Measurements from ENCODE around the gene CNIH4. TPM values are rescaled to one million over a fixed set of nuclear protein-coding genes. Genes with fewer than 3 reads are reported as not detected.
"Not testable (repeated sequence)": the region's sequence is repeated elsewhere in the genome, so short reads cannot be mapped to it uniquely, and the experiment has no call there.

The CNIH4 gene
- total RNA-seq, result 45.4 to 55.8 TPM (median 52.7 TPM) in 3 replicates
- long read RNA-seq, full-length matches to known transcripts, result 94 of 130 reads
- long read RNA-seq, partial matches to known transcripts, result 30 of 130 reads
- long read RNA-seq, other reads (novel, unspliced or antisense), result 6 of 130 reads

GRCh38 chr1:224356685-224357625, at the start of gene CNIH4:
Gene CNIH4, plus strand, starts transcription at chr1:224356879. Its CDS starts 46 bp downstream, at chr1:224356925.
- Mint-ChIP-seq H3K4me1 (ENCODE audit: low read depth) (peaks cover 21% of the 10 kb centered on the region), H3K27me3 (ENCODE audit: low read depth) (no peaks in the 10 kb centered on the region), H3K27ac (ENCODE audit: unreplicated experiment) (peak within 1 kb of the TSS; percentile 92), H3K9me3 (ENCODE audit: low read depth) (no peaks in the 10 kb centered on the region), H3K36me3 (ENCODE audit: low read depth) (no peaks in the 10 kb centered on the region), H3K4me3 (ENCODE audit: unreplicated experiment) (peak within 1 kb of the TSS; percentile 88)
- TF ChIP-seq CTCF (IDR thresholded peaks at IDR 0.05), result peak; percentile 20
- DNase-seq (ENCODE audit: low spot score), result peak; percentile 96

GRCh38 chr1:224308064-224308463, 48.6 kb upstream of the CNIH4 start:
- no peak for TF ChIP-seq CTCF (IDR thresholded peaks at IDR 0.05)
- Mint-ChIP-seq H3K9me3 (ENCODE audit: low read depth) (no peaks in the 10 kb centered on the region), H3K4me1 (ENCODE audit: low read depth) (peaks cover 2% of the 10 kb centered on the region), H3K36me3 (ENCODE audit: low read depth) (peaks cover 23% of the 10 kb centered on the region), H3K27me3 (ENCODE audit: low read depth) (no peaks in the 10 kb centered on the region), H3K4me3 (ENCODE audit: unreplicated experiment) (no peak overlapping the region), H3K27ac (ENCODE audit: unreplicated experiment) (no peak overlapping the region)
- DNase-seq (ENCODE audit: low spot score), result no peak

- H3K9me3 Mint-ChIP-seq (ENCODE audit: low read depth); H3K27ac Mint-ChIP-seq (ENCODE audit: unreplicated experiment); DNase-seq (ENCODE audit: low spot score); H3K4me3 Mint-ChIP-seq (ENCODE audit: unreplicated experiment); H3K27me3 Mint-ChIP-seq (ENCODE audit: low read depth); H3K4me1 Mint-ChIP-seq (ENCODE audit: low read depth): not testable (repeated sequence)
- peaks cover 20% of the 10 kb centered on the region for H3K36me3 Mint-ChIP-seq (ENCODE audit: low read depth)
Measured at GRCh38 chr1:224311503-224311902, 45.2 kb upstream of the CNIH4 start.

- Mint-ChIP-seq H3K9me3 (ENCODE audit: low read depth) (no peaks in the 10 kb centered on the region), H3K27ac (ENCODE audit: unreplicated experiment) (no peak overlapping the region), H3K36me3 (ENCODE audit: low read depth) (peaks cover 21% of the 10 kb centered on the region), H3K4me1 (ENCODE audit: low read depth) (peaks cover 2% of the 10 kb centered on the region), H3K4me3 (ENCODE audit: unreplicated experiment) (no peak overlapping the region), H3K27me3 (ENCODE audit: low read depth) (no peaks in the 10 kb centered on the region)
- TF ChIP-seq CTCF (IDR thresholded peaks at IDR 0.05), result no peak
- DNase-seq (ENCODE audit: low spot score), result no peak
Measured at GRCh38 chr1:224312025-224312424, 44.7 kb upstream of the CNIH4 start.

GRCh38 chr1:224317383-224318045, 39.2 kb upstream of the CNIH4 start:
- Mint-ChIP-seq H3K4me1 (ENCODE audit: low read depth) (no peaks in the 10 kb centered on the region), H3K27me3 (ENCODE audit: low read depth) (no peaks in the 10 kb centered on the region), H3K36me3 (ENCODE audit: low read depth) (peaks cover 11% of the 10 kb centered on the region), H3K9me3 (ENCODE audit: low read depth) (no peaks in the 10 kb centered on the region), H3K4me3 (ENCODE audit: unreplicated experiment) (no peak overlapping the region), H3K27ac (ENCODE audit: unreplicated experiment) (no peak overlapping the region)
- TF ChIP-seq CTCF (IDR thresholded peaks at IDR 0.05), result no peak
- no peak for DNase-seq (ENCODE audit: low spot score)
